ENCODE results near the gene BTRC. TPM values are rescaled to one million over a fixed set of nuclear protein-coding genes. Genes with fewer than 3 reads are reported as not detected.
A peak's percentile ranks its signal among the peaks of the same experiment; 100 is the strongest.

Gene BTRC
- total and polyA plus RNA-seq, 8 donors = 4.3 to 16.4 (median 9.0) TPM

DNA sequence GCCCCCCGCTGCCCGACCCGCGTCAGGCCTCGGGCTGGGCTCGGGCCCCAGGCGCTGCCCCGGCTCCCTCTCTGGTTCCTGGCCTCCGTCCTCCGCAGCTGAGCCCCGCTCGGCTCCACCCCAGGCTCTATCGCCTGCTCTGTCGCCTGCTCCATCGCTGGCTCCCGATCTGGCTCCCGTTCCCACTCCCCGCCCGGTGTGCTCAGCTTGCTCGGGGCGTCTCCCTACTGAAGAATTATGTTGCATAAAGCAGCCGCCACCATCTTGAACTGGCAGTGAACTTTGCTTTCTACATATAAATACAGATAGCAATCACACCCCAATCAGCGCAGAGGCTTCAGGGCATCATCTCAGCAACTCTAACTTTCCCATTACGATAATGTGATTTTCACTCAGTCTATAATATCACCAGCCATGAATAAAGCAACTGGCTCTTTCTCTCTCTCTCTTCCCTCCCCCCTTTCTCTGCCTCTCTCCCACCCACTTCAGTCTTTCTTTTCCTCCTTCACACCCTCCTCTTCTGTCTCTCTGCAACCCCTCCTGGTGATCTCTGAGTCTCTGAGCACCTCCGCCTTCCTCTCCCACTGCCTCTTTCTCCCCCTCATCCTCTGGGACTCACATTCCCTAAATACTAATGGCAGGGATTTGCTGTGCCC lies 43.3 kb upstream of the BTRC start:
- TF ChIP-seq, protein P1, sequence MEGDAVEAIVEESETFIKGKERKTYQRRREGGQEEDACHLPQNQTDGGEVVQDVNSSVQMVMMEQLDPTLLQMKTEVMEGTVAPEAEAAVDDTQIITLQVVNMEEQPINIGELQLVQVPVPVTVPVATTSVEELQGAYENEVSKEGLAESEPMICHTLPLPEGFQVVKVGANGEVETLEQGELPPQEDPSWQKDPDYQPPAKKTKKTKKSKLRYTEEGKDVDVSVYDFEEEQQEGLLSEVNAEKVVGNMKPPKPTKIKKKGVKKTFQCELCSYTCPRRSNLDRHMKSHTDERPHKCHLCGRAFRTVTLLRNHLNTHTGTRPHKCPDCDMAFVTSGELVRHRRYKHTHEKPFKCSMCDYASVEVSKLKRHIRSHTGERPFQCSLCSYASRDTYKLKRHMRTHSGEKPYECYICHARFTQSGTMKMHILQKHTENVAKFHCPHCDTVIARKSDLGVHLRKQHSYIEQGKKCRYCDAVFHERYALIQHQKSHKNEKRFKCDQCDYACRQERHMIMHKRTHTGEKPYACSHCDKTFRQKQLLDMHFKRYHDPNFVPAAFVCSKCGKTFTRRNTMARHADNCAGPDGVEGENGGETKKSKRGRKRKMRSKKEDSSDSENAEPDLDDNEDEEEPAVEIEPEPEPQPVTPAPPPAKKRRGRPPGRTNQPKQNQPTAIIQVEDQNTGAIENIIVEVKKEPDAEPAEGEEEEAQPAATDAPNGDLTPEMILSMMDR (IDR thresholded peaks at IDR 0.05) = no peak
- no peak overlapping the region for H3K27ac ChIP-seq
- H3K4me3 ChIP-seq = peak overlapping the region in 2 of 4 donors; percentile 40 to 48
- H3K36me3 ChIP-seq = no peaks in the 10 kb centered on the region
- peaks cover 0 to 3% (median 0%) of the 10 kb centered on the region in 3 donors for H3K4me1 ChIP-seq
- intact Hi-C loops (cut with DNase I) = no loop called here
- WGBS, 2 donors = 24 to 29% methylated on average over 25 of the region's 25 CpGs
- FAIRE-seq (no peak), ATAC-seq (peak; percentile 26 to 41 (median 36)), DNase-seq (peak in 1 of 6 donors; percentile 54)
- H3K27me3 ChIP-seq = no peaks in the 10 kb centered on the region
- no peaks in the 10 kb centered on the region for H3K9me3 ChIP-seq

DNA sequence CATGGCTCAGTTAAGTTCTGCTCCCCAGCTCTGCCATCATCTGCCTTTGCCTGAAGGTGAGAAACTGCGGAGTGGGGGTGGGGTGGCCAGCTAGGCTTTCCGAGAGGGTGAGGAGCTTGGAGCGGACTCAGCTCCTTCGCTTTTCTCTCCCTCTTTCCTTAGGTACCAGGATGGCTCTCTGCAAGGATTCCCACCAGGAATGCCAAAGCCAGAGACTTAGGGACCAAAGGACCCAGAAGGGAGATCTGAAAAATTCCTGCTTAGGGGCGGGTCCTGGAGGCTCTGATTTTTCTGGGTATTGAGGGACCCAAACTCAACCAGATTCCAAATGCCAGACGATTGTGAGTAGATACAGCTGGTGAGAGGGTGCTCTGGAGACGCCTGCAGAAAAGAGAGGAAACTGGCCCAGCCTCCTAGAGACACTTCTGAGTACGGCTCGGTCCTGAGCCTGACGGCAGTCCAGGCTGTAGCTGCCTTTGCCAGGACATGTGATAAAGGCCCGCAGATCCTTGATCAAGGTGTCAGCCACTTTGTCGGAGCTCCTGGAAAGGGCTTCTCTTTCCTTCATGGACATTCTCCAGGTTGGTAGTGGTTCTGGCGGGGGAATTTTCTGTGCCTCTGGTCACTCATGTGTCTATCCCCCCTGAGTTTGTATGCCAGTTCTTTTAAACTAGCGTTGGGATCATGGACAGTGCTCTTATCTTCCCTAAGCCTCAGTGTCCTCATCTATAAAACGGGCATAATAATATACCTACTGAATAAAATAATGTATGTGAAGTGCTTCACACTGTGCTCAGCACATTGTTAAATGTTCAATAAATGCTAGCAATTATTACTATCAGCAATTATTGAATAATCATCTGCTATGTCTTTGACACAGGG lies 42.5 kb upstream of the BTRC start:
- 11 to 13% methylated on average over 15 of the region's 15 CpGs for WGBS, 2 donors
- peak; percentile 86 to 96 (median 92) for ATAC-seq

DNA sequence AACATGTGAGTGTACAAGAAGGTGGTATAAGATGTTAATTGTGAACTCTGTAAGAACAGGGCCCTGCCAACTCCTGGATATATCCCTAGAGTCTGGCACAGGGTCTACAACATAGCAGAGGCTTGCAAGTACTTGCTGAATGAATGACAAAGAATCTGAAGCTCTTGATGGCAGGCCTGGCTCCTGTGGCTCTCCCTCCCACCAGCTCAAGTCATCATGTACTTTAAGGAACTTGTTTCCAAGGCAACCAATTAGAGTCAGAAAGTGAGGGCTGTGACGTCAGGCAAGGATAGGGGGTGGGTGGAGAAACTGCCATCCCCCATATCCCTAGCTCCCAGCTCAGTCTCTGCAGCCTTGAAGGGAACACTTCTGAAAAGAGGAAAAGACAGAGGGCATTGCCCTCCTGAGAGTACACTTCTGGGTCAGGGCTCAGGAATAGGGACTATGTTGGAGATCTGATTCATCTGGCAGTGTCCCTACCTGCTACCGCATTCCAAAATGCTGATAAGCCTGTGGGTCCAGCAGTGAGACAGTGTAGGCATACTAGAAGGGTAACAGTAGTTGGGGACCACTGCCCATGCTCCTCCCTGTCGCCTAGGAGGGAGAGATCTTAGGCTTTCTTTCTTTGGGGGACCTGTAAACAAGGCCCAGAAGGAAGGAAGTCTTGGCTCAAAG lies 34.6 kb upstream of the BTRC start:
- FAIRE-seq (no peak), ATAC-seq (no peak), DNase-seq (peak in 1 of 6 donors; percentile 7)
- intact Hi-C loops (cut with DNase I) = no loop called here
- no peaks in the 10 kb centered on the region for H3K4me1 ChIP-seq
- no peaks in the 10 kb centered on the region for H3K36me3 ChIP-seq
- TF ChIP-seq, protein P1 (IDR thresholded peaks at IDR 0.05) = no peak
- 69 to 74% methylated on average over 3 of the region's 3 CpGs for WGBS, 2 donors
- no peak overlapping the region for H3K4me3 ChIP-seq
- no peak overlapping the region for H3K27ac ChIP-seq
- H3K27me3 ChIP-seq = no peaks in the 10 kb centered on the region
- no peaks in the 10 kb centered on the region for H3K9me3 ChIP-seq

More for the DNA sequence above, 42.5 kb upstream of the BTRC start:
- TF ChIP-seq, protein P1 (IDR thresholded peaks at IDR 0.05) = no peak
- intact Hi-C loops (cut with DNase I) = no loop called here
- Histone ChIP-seq H3K36me3 (no peaks in the 10 kb centered on the region), H3K27me3 (no peaks in the 10 kb centered on the region), H3K27ac (no peak overlapping the region), H3K4me3 (peak overlapping the region in 3 of 4 donors; percentile 9 to 48 (median 40)), H3K9me3 (no peaks in the 10 kb centered on the region), H3K4me1 (peaks cover 0 to 3% (median 0%) of the 10 kb centered on the region in 3 donors)
- FAIRE-seq (no peak), DNase-seq (peak; percentile 42 to 72 (median 60))

DNA sequence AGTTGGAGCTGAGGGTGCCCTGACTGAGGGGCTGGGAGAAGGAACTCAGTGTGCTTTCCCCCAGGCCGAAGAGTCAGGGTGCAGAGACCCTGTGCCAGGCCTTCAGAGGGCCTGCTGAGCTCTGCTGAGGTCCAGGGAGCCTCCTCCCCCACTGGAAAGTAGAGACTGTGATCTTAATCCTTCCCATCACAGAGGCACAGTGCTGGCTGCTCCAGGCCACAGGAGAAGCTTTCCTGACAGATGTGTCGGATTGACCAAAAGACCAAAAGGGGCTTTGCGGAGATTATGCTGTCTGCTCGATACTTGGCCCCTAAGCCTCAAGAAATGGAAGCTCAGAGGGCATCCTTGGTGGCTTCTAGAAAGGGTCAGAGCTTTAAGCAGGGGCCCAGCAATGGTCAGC lies 32.9 kb upstream of the BTRC start:
- Histone ChIP-seq H3K27me3 (no peaks in the 10 kb centered on the region), H3K27ac (no peak overlapping the region), H3K4me3 (no peak overlapping the region), H3K36me3 (no peaks in the 10 kb centered on the region), H3K9me3 (no peaks in the 10 kb centered on the region), H3K4me1 (no peaks in the 10 kb centered on the region)
- DNase-seq (peak in 1 of 6 donors; percentile 26), ATAC-seq (no peak), FAIRE-seq (no peak)
- 83 to 89% methylated on average over 4 of the region's 4 CpGs for WGBS, 2 donors
- intact Hi-C loops (cut with DNase I) = no loop called here
- TF ChIP-seq, protein P1 (IDR thresholded peaks at IDR 0.05) = no peak

Measured in pancreas (tissue), 10 donors.